SK-N-SH (cell line): ENCODE results near the gene TTC28.

Experiments used
- CHD2 ChIP-seq: fragments of 150-350 bp; IDR thresholded peaks from 2 replicates; pipeline ENCODE4 v1.6.1; 2018; ENCODE audit warnings: low read length; ENCODE audit not compliant: partially characterized antibody
- CTCF ChIP-seq: fragments of 200-600 bp; sonication (generic); IDR thresholded peaks from 2 replicates; pipeline ENCODE4 v1.6.1; 2017; ENCODE audit warnings: antibody characterized with exemption, mild to moderate bottlenecking, moderate library complexity
- EP300 ChIP-seq, 2 experiments: IDR thresholded peaks; 2 replicates each; pipeline versions ENCODE4 v1.4.0 to v1.6.1; 2012; ENCODE audit warnings: borderline replicate concordance in 1 of 2, low read depth in 1 of 2, low read length in 1 of 2
- EZH2phosphoT487 ChIP-seq: fragments of 200-600 bp; sonication (generic); IDR thresholded peaks from 2 replicates; pipeline ENCODE4 v1.6.1; 2017; ENCODE audit warnings: low read depth, mixed run types, mild to moderate bottlenecking, antibody characterized with exemption, moderate library complexity, borderline replicate concordance
- GABPA ChIP-seq: IDR thresholded peaks from 2 replicates; pipeline ENCODE4 v1.4.0; 2012; ENCODE audit warnings: low read depth, mild to moderate bottlenecking
- MEF2A ChIP-seq: IDR thresholded peaks from 2 replicates; pipeline ENCODE4 v1.4.0; 2012; ENCODE audit warnings: low read depth, borderline replicate concordance
- POLR2AphosphoS5 ChIP-seq: IDR thresholded peaks from 2 replicates; pipeline ENCODE4 v1.6.1; 2012; ENCODE audit warnings: low read depth, low read length
- RFX5 ChIP-seq: IDR thresholded peaks from 2 replicates; pipeline ENCODE4 v1.6.1; 2012; ENCODE audit warnings: mild to moderate bottlenecking, improper control_type of control experiment, low read length
- RXRA ChIP-seq: IDR thresholded peaks from 2 replicates; pipeline ENCODE4 v1.4.0; 2012; ENCODE audit warnings: low read depth, mild to moderate bottlenecking, borderline replicate concordance
- YY1 ChIP-seq: IDR thresholded peaks from 2 replicates; pipeline ENCODE4 v1.4.0; 2012; ENCODE audit warnings: low read depth, mild to moderate bottlenecking
- ZBTB33 ChIP-seq: IDR thresholded peaks from 2 replicates; pipeline ENCODE4 v1.4.0; 2012; ENCODE audit warnings: low read depth, borderline replicate concordance

- TF ChIP-seq CTCF (no peak), GABPA (no peak), YY1 (no peak), EZH2phosphoT487 (no peak), EP300 (IDR thresholded peaks at IDR 0.05; ENCODE audit: borderline replicate concordance in 1 of 2, low read depth in 1 of 2, low read length in 1 of 2) (no peak), MEF2A (no peak), RFX5 (no peak), ZBTB33 (no peak), RXRA (no peak), POLR2AphosphoS5 (no peak), CHD2 (no peak)
Measured at GRCh38 chr22:28465841-28466240, 213.8 kb downstream of the TTC28 start.
